GM21423 (cell line): ENCODE measurements around the gene HFE.

Source experiments
- ATAC-seq: cut with Tn5 transposase; IDR thresholded peaks from one replicate; pipeline ENCODE4 v1.9.1; 2021; ENCODE audit warnings: mild to moderate bottlenecking, moderate library complexity; ENCODE audit not compliant: unreplicated experiment

The HFE gene

DNA sequence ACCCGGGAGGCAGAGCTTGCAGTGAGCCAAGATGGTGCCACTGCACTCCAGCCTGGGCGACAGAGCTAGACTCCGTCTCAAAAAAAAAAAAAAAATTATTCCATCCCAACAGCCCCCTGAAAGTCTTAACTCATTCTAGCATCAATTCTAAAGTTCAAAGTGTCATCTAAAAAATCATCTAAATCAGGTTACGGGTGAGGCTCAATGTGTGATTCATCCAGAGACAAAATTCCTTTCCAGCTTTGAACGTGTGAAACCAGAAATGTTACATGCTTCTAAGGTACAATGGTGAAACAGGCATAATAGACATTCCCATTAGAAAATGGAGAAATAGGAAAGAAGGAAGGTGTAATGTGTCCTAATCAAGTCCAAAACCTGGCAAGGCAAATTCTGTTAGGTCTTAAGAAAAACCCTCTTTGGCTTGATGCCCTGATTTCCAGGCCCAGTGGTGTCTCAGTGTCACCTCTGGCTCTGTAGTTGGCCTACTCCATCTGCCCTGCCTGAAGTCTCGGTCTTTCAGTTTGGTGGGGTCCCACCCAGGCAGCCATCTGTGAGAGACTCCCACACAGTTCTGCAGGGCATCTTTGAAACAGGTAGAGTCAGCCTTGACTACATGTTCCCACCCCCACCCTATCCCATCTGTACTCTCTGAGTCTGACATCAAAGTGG, 43.5 kb downstream of the HFE start:
- ATAC-seq = no peak

- no peak for ATAC-seq
Observed at GRCh38 chr6:26131618-26132017, 44.4 kb downstream of the HFE start.

DNA sequence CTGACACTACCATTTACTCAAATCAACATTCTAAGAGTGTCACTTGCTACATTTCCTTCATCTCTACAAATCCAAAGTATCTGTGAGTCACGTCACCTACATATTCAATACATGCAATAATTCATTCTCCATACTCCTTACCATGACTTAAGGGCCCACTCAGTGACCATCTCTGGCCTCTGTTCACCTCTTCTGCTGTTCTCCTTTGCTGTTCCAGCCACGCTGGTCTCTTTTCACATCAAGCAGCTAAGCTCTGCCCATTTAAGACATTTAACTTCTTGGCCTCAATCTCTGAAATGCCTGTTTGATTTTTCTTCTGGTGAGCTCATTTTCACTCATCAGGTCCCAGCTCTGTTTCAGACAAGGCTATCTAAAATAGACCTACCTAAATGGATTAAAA, 46.5 kb downstream of the HFE start:
- ATAC-seq = no peak

DNA sequence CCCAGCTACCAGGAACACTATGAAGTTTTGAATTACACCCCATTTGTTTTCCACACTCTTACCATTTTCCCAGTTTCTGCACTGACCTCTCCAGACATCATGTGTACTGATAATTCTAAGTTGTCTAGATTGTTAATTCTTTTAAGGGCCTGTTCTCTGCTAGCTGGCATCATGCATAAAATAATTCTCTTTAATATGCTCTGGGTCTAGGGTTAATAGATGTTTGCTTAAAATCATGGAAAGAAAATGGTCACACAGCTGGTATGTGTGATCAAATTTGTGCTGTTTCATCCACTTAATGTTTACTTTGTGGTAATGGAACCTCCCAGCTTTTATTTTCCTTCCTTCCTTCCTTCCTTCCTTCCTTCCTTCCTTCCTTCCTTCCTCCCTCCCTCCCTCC, 49.1 kb downstream of the HFE start:
- no peak for ATAC-seq

GRCh38 chr6:26140254-26140966, 53.2 kb downstream of the HFE start:
- ATAC-seq = no peak

DNA sequence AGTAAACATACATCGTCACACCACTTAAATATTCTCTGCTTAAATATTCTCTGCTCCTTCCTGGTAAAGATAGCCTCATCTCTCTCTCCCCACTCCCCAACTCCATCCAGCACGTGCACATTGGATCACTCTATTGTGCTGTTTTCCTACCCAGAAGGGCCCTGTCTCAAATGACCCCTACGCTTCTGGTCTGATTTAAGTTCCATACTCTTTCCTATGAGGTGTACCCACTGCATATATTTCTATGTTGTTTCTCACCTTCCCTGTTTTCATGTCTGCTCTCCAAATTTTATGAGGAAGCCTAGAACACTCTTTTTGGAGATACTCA, 53.7 kb downstream of the HFE start:
- no peak for ATAC-seq

DNA sequence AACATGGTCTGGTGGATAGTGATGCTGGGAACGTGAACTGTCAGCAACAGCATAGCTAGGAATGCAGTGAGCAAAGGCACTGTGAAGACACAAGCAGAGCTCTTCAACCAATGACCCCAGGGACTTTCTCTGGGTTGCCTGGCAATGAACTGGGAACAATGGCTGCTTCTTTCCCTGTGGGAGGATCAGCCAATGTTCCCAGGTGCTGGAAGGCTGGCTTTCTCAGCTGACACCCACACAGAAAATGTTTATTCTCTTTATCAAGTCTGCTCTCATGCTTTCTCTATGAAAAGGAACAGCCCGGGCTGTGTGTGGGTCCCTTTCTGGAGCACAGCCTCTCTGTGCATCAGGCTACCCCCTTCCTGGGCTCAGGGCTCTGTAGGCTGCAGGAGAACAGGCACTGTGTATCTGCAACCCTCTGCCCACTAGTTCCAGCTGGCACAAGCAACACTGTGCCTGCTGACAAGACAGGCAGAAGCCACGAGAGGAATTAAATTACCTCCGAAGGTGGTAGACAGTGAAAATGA, 54.2 kb downstream of the HFE start:
- ATAC-seq = no peak

DNA sequence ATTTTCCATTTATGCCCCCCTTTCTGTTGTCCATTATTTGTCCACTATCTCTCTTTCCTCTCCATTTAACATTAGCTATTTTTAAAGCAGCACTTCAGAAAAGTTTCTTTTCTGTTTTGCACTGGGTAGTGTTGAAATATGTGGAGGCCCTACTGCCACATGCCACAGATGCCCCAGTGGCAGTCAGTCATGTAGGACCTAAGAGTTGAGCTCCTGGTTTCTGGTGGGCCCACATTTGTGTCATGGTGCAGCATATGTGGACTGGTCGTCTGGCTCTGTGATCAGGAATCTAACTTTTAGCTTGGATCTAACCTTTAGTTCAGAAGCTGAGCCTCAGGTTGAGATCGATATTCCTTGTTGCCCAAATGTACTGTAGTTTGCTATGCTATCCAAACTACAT, 54.8 kb downstream of the HFE start:
- no peak for ATAC-seq
